ENCODE results near the gene KPNA5. TPM values are rescaled to one million over a fixed set of nuclear protein-coding genes. Genes with fewer than 3 reads are reported as not detected.

KPNA5 gene
- 3.1 and 3.7 TPM in 2 replicates for total RNA-seq

GRCh38 chr6:116680880-116681672 is at the start of gene KPNA5:
Gene KPNA5 (plus strand): TSS chr6:116681211. CDS start chr6:116681335, 124 bp downstream.

GRCh38 chr6:116764961-116765841 is 84.2 kb downstream of the KPNA5 start, which contains the start of gene FAM162B:
Gene FAM162B (minus strand): TSS chr6:116765719. CDS start chr6:116765576, 143 bp downstream.

Other genes starting within 250 kb of the KPNA5 start
- gene CALHM6, start 219.8 kb upstream of the KPNA5 start, total RNA-seq, result 1.8 and 2.2 TPM in 2 replicates
- gene CALHM5, start 169.6 kb upstream of the KPNA5 start, total RNA-seq, result 1.5 TPM in 2 replicates
- gene TRAPPC3L, start 135.5 kb upstream of the KPNA5 start, total RNA-seq, result not detected in 2 replicates
- gene CALHM4, start 127.5 kb upstream of the KPNA5 start, total RNA-seq, result not detected in 2 replicates
- 22.1 and 29.8 TPM in 2 replicates for gene RWDD1, start 109.7 kb upstream of the KPNA5 start, total RNA-seq
- gene RSPH4A, start 64.7 kb upstream of the KPNA5 start, total RNA-seq, result 0.17 TPM in 1 of 2 replicates, not detected in the other
- 8.2 and 8.9 TPM in 2 replicates for gene ZUP1, start 12.4 kb upstream of the KPNA5 start, total RNA-seq
- gene FAM162B, start 84.5 kb downstream of the KPNA5 start, total RNA-seq, result 14.7 and 19.8 TPM in 2 replicates
- not detected in 2 replicates for gene GPRC6A, start 147.9 kb downstream of the KPNA5 start, total RNA-seq
- not detected in 2 replicates for gene RFX6, start 196.0 kb downstream of the KPNA5 start, total RNA-seq